ENCODE measurements around the gene LSM14B.

The LSM14B gene

DNA sequence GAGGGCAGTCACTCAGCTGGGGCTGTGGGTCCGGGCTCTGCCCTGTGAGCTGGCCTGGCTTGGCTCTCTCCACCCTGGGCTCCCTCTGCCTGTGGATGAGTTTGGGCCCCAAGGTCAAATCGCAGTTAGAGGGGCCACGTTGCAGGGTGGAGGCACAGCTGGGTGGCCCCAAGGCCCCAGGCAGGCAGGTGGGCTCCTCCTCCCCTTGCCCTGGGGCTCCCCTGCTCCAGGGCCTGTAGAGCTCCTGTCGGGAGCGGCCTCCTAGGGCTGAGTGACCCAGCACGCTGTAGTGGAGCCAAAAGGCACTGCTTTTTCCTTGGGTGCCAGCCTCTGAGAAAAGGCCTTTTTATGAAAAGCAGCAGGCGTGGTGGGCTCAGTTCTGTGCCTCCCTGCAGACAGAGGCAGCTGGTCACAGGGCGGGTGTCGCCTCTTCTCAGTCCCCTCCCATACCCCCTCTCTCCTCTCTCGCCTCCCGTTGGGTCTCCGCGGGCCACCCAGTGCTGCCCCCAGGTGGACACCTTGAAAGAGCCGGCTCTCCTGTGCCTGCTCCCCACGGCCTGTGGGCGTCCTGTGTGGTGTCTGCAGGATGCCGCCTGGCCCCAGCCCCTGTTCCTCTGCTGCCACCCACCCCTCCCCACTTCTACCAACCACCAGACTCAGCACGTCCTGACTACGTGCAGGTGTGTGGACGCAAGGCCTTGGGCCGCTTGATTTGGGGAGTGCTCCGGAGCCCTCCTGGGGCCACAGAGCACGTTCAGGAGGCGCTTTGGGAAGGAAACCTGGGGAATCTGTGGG is 34.5 kb downstream of the LSM14B start:
- peaks cover 3% of the 10 kb centered on the region for H3K4me1 ChIP-seq (ENCODE audit: control insufficient read depth, insufficient read depth, low read length)
- H3K9ac ChIP-seq (ENCODE audit: low read length), result no peak overlapping the region
- H3K4me3 ChIP-seq (ENCODE audit: low read length), result no peak overlapping the region
- no peaks in the 10 kb centered on the region for H3K36me3 ChIP-seq (ENCODE audit: control insufficient read depth, insufficient read depth, low read length)
- no peaks in the 10 kb centered on the region for H3K27me3 ChIP-seq (ENCODE audit: control insufficient read depth, insufficient read depth, low read length)
- H3K9me3 ChIP-seq (ENCODE audit: control insufficient read depth, low read length), result no peaks in the 10 kb centered on the region

DNA sequence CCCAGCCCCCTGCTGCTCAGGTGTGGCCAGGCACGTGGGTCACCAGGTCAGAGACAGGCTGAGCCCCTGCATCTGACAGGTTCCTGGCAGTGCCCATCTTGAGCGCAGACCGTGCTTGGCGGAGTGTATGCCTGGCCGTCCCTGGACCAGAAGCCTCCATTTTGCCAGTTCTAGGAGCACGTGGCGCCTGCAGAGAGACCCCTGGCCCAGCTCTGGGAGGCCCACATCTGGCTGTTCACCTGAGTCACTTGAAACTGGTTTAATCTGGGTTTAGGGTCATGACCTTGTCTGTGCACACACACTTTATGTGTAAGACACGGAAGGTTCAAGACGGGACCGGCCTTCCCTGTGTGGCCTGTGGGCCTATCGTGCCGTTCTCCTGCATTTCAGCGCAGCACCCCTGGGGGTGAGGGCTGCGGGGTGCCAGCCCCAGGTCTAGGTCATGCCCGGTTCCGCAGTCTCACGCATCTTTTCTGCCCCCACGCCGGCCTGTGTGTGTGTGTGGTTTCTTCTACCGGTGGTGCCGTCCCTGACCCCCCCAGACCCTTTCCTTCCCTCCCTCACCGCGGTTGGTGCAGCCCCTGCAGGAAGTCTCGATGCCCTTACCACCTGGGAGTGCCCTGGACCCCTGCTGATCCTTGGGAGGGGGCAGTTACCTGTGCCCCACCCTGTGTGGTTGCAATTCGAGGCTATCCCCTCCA is 35.3 kb downstream of the LSM14B start:
- Histone ChIP-seq H3K9ac (ENCODE audit: low read length) (no peak overlapping the region), H3K9me3 (ENCODE audit: control insufficient read depth, low read length) (no peaks in the 10 kb centered on the region), H3K4me1 (ENCODE audit: control insufficient read depth, insufficient read depth, low read length) (peaks cover 3% of the 10 kb centered on the region), H3K27me3 (ENCODE audit: control insufficient read depth, insufficient read depth, low read length) (no peaks in the 10 kb centered on the region), H3K4me3 (ENCODE audit: low read length) (no peak overlapping the region), H3K36me3 (ENCODE audit: control insufficient read depth, insufficient read depth, low read length) (no peaks in the 10 kb centered on the region)

DNA sequence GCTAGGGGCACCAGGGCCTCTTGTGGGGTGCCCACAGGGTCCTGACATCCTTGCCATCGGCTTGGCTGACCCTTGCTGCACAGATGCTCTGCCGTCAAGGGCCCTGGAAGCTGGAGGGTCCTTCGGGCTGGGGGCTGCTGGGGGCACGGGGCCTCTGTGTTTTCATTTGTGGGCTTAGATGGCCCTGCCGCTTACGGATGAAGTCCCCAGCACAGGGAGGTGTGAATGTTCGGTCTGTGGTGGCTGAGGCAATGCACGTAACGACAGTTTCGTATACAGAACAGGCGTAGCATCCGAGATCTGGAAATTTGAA is 35.8 kb downstream of the LSM14B start:
- Histone ChIP-seq H3K27me3 (ENCODE audit: control insufficient read depth, insufficient read depth, low read length) (no peaks in the 10 kb centered on the region), H3K36me3 (ENCODE audit: control insufficient read depth, insufficient read depth, low read length) (no peaks in the 10 kb centered on the region), H3K4me1 (ENCODE audit: control insufficient read depth, insufficient read depth, low read length) (peaks cover 3% of the 10 kb centered on the region), H3K9ac (ENCODE audit: low read length) (no peak overlapping the region), H3K9me3 (ENCODE audit: control insufficient read depth, low read length) (no peaks in the 10 kb centered on the region), H3K4me3 (ENCODE audit: low read length) (no peak overlapping the region)

DNA sequence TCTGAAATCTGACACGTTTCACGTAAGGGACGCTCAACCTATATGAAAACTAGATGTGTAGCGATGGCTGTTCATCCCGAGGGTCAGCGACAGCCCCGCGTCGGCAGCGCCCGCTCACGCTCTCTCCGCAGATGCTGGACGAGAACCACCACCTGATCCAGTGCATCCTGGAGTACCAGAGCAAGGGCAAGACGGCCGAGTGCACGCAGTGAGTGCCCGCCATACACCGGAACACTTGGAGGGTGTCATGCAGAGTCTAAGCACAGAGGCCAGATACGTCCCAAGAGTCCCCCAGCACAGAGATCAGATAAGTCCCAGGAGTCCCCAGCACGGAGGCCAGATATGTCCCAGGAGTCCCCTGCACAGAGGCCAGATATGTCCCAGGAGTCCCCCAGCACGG is 36.3 kb downstream of the LSM14B start:
- Histone ChIP-seq H3K36me3 (ENCODE audit: control insufficient read depth, insufficient read depth, low read length) (no peaks in the 10 kb centered on the region), H3K9me3 (ENCODE audit: control insufficient read depth, low read length) (no peaks in the 10 kb centered on the region), H3K27me3 (ENCODE audit: control insufficient read depth, insufficient read depth, low read length) (no peaks in the 10 kb centered on the region), H3K4me3 (ENCODE audit: low read length) (no peak overlapping the region), H3K9ac (ENCODE audit: low read length) (no peak overlapping the region), H3K4me1 (ENCODE audit: control insufficient read depth, insufficient read depth, low read length) (peaks cover 3% of the 10 kb centered on the region)

DNA sequence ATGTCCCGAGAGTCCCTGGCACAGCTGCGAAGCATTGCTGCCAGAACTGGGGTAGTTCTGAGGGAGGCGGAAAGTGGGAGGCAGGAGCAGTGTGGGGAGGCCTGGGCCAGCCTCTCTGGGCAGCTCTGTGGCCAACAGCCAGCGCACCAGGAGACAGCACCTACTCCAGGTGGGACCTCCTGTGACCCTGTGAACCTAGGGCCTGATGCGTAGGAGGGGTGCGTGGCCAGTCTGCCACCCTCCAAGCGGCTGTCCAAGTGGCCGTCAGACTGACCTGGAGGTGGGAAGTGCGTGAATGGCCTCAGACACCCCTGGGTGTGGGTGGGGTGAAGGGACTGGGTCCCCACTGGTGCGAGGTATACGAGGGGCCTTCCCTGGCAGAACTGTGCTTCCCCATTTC is 36.8 kb downstream of the LSM14B start:
- Histone ChIP-seq H3K36me3 (ENCODE audit: control insufficient read depth, insufficient read depth, low read length) (no peaks in the 10 kb centered on the region), H3K4me1 (ENCODE audit: control insufficient read depth, insufficient read depth, low read length) (peaks cover 3% of the 10 kb centered on the region), H3K4me3 (ENCODE audit: low read length) (no peak overlapping the region)

DNA sequence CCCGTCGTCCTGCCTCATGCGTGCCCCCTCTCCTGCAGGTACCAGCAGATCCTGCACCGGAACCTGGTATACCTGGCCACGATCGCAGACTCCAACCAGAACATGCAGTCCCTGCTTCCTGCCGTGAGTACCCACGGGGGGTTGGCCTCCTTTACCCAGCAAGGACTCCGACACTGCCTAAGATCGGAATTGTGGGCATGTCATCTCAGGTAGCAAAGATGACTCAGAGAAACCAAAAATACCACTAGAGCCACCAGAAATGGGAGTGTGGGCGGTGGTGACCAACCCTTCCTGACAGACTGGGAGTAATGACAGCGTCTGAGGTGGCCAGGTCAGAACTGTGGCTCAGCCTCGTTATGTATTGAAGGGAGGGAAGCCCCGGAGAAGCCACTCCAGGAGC is 37.6 kb downstream of the LSM14B start:
- H3K36me3 ChIP-seq (ENCODE audit: control insufficient read depth, insufficient read depth, low read length), result no peaks in the 10 kb centered on the region

More for the DNA sequence above, 36.8 kb downstream of the LSM14B start:
- Histone ChIP-seq H3K9me3 (ENCODE audit: control insufficient read depth, low read length) (no peaks in the 10 kb centered on the region), H3K9ac (ENCODE audit: low read length) (no peak overlapping the region), H3K27me3 (ENCODE audit: control insufficient read depth, insufficient read depth, low read length) (no peaks in the 10 kb centered on the region)

DNA sequence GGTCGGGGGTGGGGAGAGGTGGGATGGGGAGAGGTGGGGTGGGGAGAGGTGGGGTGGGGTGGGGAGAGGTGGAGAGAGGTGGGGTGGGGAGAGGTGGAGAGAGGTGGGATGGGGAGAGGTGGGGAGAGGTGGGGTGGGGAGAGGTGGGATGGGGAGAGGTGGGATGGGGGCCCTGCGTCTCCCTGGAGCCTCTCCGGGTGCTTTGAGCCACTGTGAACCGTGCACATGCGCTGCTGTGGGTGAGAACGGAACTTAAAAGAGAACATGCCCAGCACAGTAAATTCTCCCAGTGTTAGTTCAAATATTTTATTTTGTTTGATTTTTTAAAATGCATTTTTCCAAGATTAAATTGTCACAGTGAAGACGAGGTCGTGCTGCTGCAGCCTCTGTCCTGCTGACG is 38.0 kb downstream of the LSM14B start:
- Histone ChIP-seq H3K9me3 (ENCODE audit: control insufficient read depth, low read length) (no peaks in the 10 kb centered on the region), H3K4me3 (ENCODE audit: low read length) (no peak overlapping the region), H3K9ac (ENCODE audit: low read length) (no peak overlapping the region), H3K27me3 (ENCODE audit: control insufficient read depth, insufficient read depth, low read length) (no peaks in the 10 kb centered on the region), H3K36me3 (ENCODE audit: control insufficient read depth, insufficient read depth, low read length) (no peaks in the 10 kb centered on the region), H3K4me1 (ENCODE audit: control insufficient read depth, insufficient read depth, low read length) (peaks cover 3% of the 10 kb centered on the region)

More for the DNA sequence above, 37.6 kb downstream of the LSM14B start:
- Histone ChIP-seq H3K27me3 (ENCODE audit: control insufficient read depth, insufficient read depth, low read length) (no peaks in the 10 kb centered on the region), H3K9ac (ENCODE audit: low read length) (no peak overlapping the region), H3K4me1 (ENCODE audit: control insufficient read depth, insufficient read depth, low read length) (peaks cover 3% of the 10 kb centered on the region), H3K4me3 (ENCODE audit: low read length) (no peak overlapping the region), H3K9me3 (ENCODE audit: control insufficient read depth, low read length) (no peaks in the 10 kb centered on the region)

DNA sequence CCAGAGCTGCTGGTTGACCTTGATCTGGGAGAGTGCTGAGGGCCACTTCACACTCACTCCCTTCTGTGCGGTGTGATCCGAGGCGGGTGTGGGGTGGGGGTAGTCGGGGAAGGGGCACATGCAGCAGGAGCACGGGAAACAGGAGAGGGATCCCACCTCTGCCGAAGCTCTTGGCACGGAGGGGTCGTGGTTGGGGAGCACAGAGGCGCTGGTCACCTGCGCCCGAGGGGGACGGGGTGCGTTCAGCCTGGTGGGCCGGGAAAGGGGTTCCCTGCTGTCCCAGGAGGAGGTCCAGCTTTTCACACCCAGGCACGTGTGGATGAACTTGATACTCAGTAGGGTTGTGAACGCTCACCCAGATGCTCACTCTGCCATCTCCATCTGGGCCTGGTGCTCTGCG is 38.6 kb downstream of the LSM14B start:
- H3K9me3 ChIP-seq (ENCODE audit: control insufficient read depth, low read length), result no peaks in the 10 kb centered on the region
- no peak overlapping the region for H3K9ac ChIP-seq (ENCODE audit: low read length)
- H3K4me1 ChIP-seq (ENCODE audit: control insufficient read depth, insufficient read depth, low read length), result peaks cover 3% of the 10 kb centered on the region
- H3K4me3 ChIP-seq (ENCODE audit: low read length), result no peak overlapping the region
- H3K36me3 ChIP-seq (ENCODE audit: control insufficient read depth, insufficient read depth, low read length), result no peaks in the 10 kb centered on the region
- H3K27me3 ChIP-seq (ENCODE audit: control insufficient read depth, insufficient read depth, low read length), result no peaks in the 10 kb centered on the region

DNA sequence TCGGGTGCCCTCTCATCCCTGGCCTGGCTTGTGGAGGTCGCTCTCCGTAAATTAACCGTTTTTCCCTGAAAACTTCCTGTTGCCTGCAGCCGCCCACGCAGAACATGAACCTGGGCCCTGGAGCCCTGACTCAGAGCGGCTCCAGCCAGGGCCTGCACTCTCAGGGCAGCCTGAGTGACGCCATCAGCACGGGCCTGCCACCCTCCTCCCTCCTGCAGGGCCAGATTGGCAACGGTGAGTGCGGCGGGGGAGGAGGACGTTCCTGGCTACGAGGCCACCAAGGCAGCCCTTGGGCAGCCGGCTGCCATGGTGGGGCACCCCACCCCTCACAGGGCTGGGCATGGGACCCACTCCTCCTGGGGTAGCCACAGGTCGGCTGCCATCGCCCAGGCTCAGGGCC is 39.1 kb downstream of the LSM14B start:
- Histone ChIP-seq H3K4me3 (ENCODE audit: low read length) (no peak overlapping the region), H3K9me3 (ENCODE audit: control insufficient read depth, low read length) (no peaks in the 10 kb centered on the region), H3K4me1 (ENCODE audit: control insufficient read depth, insufficient read depth, low read length) (peaks cover 3% of the 10 kb centered on the region), H3K36me3 (ENCODE audit: control insufficient read depth, insufficient read depth, low read length) (no peaks in the 10 kb centered on the region), H3K9ac (ENCODE audit: low read length) (no peak overlapping the region), H3K27me3 (ENCODE audit: control insufficient read depth, insufficient read depth, low read length) (no peaks in the 10 kb centered on the region)

DNA sequence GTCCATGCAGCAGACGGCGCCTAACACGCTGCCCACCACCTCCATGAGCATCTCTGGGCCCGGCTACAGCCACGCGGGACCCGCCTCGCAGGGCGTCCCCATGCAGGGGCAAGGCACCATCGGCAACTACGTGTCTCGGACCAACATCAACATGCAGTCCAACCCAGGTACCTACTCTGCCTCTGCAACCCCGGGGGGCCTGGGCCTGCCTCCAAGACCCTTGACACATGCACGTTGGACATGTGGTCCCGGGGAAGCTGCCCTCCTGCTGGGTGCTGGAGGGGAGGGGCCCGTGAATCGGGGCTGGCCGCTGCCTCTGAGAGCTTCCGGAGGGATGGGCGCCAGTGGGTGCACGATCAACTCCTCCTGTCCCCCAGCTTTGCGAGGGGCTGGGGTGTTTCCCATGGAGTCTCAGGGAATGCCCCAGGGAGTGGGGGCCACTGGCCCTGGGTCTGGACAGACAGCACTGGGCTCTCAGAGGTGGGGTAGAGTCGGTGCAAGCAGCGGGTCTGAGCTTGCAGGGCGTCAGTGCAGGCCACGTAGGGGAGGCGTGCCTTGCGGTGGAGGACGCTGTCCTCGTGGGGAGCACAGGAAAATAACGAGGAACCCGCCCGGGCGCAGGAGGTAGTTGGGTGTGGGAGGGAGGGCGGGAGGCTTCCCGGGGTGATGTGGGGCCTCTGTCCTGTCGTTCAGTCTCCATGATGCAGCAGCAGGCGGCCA is 40.6 kb downstream of the LSM14B start:
- no peaks in the 10 kb centered on the region for H3K4me1 ChIP-seq (ENCODE audit: control insufficient read depth, insufficient read depth, low read length)
- no peaks in the 10 kb centered on the region for H3K9me3 ChIP-seq (ENCODE audit: control insufficient read depth, low read length)
- H3K9ac ChIP-seq (ENCODE audit: low read length), result no peak overlapping the region
- no peaks in the 10 kb centered on the region for H3K36me3 ChIP-seq (ENCODE audit: control insufficient read depth, insufficient read depth, low read length)
- H3K27me3 ChIP-seq (ENCODE audit: control insufficient read depth, insufficient read depth, low read length), result no peaks in the 10 kb centered on the region
- H3K4me3 ChIP-seq (ENCODE audit: low read length), result no peak overlapping the region

DNA sequence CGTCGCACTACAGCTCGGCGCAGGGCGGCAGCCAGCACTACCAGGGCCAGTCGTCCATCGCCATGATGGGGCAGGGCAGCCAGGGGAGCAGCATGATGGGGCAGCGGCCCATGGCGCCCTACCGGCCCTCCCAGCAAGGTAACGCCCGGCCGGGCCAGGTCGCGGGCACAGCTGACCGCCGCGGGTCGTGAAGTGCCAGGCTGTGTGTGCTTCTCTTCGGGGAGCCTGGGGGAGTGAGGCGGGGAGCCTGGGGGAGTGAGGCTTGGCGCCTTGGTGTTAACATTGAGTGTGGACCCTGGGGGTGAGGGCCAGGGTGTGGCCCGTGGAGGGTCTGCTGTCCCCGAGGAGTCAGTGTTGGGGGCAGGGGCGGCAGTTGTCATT is 41.2 kb downstream of the LSM14B start:
- no peaks in the 10 kb centered on the region for H3K4me1 ChIP-seq (ENCODE audit: control insufficient read depth, insufficient read depth, low read length)
- no peak overlapping the region for H3K9ac ChIP-seq (ENCODE audit: low read length)

More for the DNA sequence above, 41.2 kb downstream of the LSM14B start:
- Histone ChIP-seq H3K9me3 (ENCODE audit: control insufficient read depth, low read length) (no peaks in the 10 kb centered on the region), H3K36me3 (ENCODE audit: control insufficient read depth, insufficient read depth, low read length) (no peaks in the 10 kb centered on the region), H3K27me3 (ENCODE audit: control insufficient read depth, insufficient read depth, low read length) (no peaks in the 10 kb centered on the region), H3K4me3 (ENCODE audit: low read length) (no peak overlapping the region)
